Choroid plexus epithelial cell (primary cell): ENCODE measurements around the gene MAMLD1.

Source experiments
- DNase-seq: peaks from one replicate; pipeline ENCODE4 v3.0.0-alpha.2; 2010; ENCODE audit warnings: low read depth
- H3K4me3 ChIP-seq: 2 replicates; pipeline ENCODE4 v1.5.1; 2011; ENCODE audit warnings: low read depth, mild to moderate bottlenecking, control low read depth, low read length, moderate library complexity
- TF ChIP-seq, protein P1 (sequence below): conservative IDR thresholded peaks from 2 replicates; pipeline ENCODE4 v1.5.1; 2011; ENCODE audit warnings: low read depth, mild to moderate bottlenecking, control low read depth, inconsistent platforms, low read length, moderate library complexity

Gene MAMLD1

GRCh38 chrX:150411656-150412055, 48.5 kb downstream of the MAMLD1 start:
- TF ChIP-seq, protein P1, sequence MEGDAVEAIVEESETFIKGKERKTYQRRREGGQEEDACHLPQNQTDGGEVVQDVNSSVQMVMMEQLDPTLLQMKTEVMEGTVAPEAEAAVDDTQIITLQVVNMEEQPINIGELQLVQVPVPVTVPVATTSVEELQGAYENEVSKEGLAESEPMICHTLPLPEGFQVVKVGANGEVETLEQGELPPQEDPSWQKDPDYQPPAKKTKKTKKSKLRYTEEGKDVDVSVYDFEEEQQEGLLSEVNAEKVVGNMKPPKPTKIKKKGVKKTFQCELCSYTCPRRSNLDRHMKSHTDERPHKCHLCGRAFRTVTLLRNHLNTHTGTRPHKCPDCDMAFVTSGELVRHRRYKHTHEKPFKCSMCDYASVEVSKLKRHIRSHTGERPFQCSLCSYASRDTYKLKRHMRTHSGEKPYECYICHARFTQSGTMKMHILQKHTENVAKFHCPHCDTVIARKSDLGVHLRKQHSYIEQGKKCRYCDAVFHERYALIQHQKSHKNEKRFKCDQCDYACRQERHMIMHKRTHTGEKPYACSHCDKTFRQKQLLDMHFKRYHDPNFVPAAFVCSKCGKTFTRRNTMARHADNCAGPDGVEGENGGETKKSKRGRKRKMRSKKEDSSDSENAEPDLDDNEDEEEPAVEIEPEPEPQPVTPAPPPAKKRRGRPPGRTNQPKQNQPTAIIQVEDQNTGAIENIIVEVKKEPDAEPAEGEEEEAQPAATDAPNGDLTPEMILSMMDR: no peak
- DNase-seq: no peak
- no peak overlapping the region for H3K4me3 ChIP-seq

GRCh38 chrX:150414228-150414627, 51.1 kb downstream of the MAMLD1 start:
- TF ChIP-seq, protein P1: no peak
- DNase-seq: no peak
- H3K4me3 ChIP-seq: no peak overlapping the region

DNA sequence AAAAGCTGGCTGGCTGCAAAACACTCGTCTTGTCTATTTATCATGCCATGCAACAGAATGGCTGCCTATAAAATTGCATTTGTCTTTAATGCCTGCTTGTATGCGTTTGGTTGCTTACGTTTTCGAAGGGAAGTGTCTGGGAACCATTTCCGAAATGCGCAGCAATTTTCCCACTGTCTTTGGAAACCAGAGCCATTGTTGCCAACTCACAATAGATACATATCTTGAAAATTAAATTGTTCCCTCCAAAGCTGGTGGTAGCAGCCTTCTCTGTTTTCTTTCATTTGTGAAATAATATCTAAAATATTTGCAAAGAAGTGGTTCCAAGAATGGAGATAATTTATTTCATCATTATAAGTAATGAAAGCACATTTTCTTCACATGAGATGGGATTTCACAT, 53.4 kb downstream of the MAMLD1 start:
- TF ChIP-seq, protein P1: no peak
- H3K4me3 ChIP-seq: no peak overlapping the region
- no peak for DNase-seq

GRCh38 chrX:150421816-150422215, 58.7 kb downstream of the MAMLD1 start:
- TF ChIP-seq, protein P1: no peak
- DNase-seq: no peak
- H3K4me3 ChIP-seq: no peak overlapping the region

DNA sequence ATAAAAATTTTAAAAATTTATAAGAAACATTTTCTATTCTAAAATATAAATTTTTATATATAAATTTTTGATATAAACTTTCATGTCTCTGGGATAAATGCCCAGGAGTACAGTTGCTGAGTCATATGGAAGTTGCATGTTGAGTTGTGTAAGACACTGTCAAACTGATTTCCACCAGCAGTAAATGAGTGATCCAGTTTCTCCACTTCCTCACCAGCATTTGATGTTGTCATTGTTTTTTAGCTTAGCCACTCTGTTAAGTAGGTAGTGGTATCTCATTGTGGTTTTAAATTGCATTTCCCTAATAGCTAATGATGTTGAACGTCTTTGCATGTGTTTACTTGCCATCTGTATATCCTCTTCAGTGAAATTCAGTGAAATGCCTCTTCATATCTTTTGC, 66.5 kb downstream of the MAMLD1 start:
- TF ChIP-seq, protein P1: no peak
- no peak overlapping the region for H3K4me3 ChIP-seq
- DNase-seq: peak; percentile 76

- TF ChIP-seq, protein P1: no peak
- H3K4me3 ChIP-seq: no peak overlapping the region
- DNase-seq: no peak
Observed at GRCh38 chrX:150436195-150436594, 73.1 kb downstream of the MAMLD1 start.

GRCh38 chrX:150438165-150438564, 75.0 kb downstream of the MAMLD1 start:
- DNase-seq: peak; percentile 34
- H3K4me3 ChIP-seq: no peak overlapping the region
- TF ChIP-seq, protein P1: no peak
